HCT116 (cell line): Measurements from ENCODE around the gene NEUROG1. TPM values are rescaled to one million over a fixed set of nuclear protein-coding genes. Genes with fewer than 3 reads are reported as not detected.
A peak's percentile ranks its signal among the peaks of the same experiment; 100 is the strongest.

Experiments used
- CEBPB ChIP-seq: IDR thresholded peaks from 2 replicates; pipeline ENCODE4 v1.6.1; 2012; ENCODE audit warnings: low read depth
- POLR2A ChIP-seq: IDR thresholded peaks from 2 replicates; pipeline ENCODE4 v1.7.0; 2011; ENCODE audit warnings: borderline replicate concordance; ENCODE audit not compliant: insufficient read depth, insufficient read length; ENCODE audit errors: extremely low read depth
- SP1 ChIP-seq: IDR thresholded peaks from 2 replicates; pipeline ENCODE4 v1.6.1; 2012; ENCODE audit warnings: low read depth
- TCF7L2 ChIP-seq: IDR thresholded peaks from 2 replicates; pipeline ENCODE4 v1.7.0; 2011; ENCODE audit warnings: borderline replicate concordance, inconsistent platforms; ENCODE audit not compliant: insufficient read depth, insufficient read length; ENCODE audit errors: extremely low read depth
- YY1 ChIP-seq: IDR thresholded peaks from 2 replicates; pipeline ENCODE4 v1.6.1; 2011; ENCODE audit warnings: low read length, low read depth, moderate library complexity, mild to moderate bottlenecking; ENCODE audit not compliant: insufficient replicate concordance; ENCODE audit errors: extremely low read depth
- ZBTB33 ChIP-seq: IDR thresholded peaks from 2 replicates; pipeline ENCODE4 v1.6.1; 2011; ENCODE audit warnings: mild to moderate bottlenecking, low read length, moderate library complexity; ENCODE audit not compliant: insufficient replicate concordance; ENCODE audit errors: extremely low read depth
- ZFX ChIP-seq: fragments of 450-650 bp; IDR thresholded peaks from 2 replicates; pipeline ENCODE4 v1.6.1; 2017
- total RNA-seq: library from RNA; stranded (reverse); gene quantifications from one replicate; pipeline ENCODE4 v1.2.1, GENCODE V29; 2021; ENCODE audit not compliant: unreplicated experiment
- TF ChIP-seq, protein P1 (sequence below), 3 experiments: fragments of 200-600 bp in 1 of 3; sonication (generic) in 1 of 3; IDR thresholded peaks in 2 of 3; conservative IDR thresholded peaks in 1 of 3; 2 replicates each; pipeline ENCODE4 v1.5.1; 2012 to 2017; ENCODE audit warnings: low read depth in 2 of 3, low read length in 2 of 3, antibody characterized with exemption in 1 of 3, borderline replicate concordance in 1 of 3, control low read depth in 1 of 3, mild to moderate bottlenecking in 1 of 3, mixed read lengths in 1 of 3, mixed run types in 1 of 3, moderate library complexity in 1 of 3; ENCODE audit not compliant: insufficient read depth in 1 of 3
- TF ChIP-seq, protein P2 (sequence below): IDR thresholded peaks from 2 replicates; pipeline ENCODE4 v1.6.1; 2012

Gene NEUROG1
- total RNA-seq, 1 experiment from 2014 or later: not detected

GRCh38 chr5:135488727-135489465, 46.9 kb downstream of the NEUROG1 start (continued):
- TF ChIP-seq ZBTB33 (no peak), TCF7L2 (peak; percentile 79), SP1 (no peak), ZFX (no peak), CEBPB (no peak), POLR2A (no peak), YY1 (peak; percentile 21)
- TF ChIP-seq, protein P1, sequence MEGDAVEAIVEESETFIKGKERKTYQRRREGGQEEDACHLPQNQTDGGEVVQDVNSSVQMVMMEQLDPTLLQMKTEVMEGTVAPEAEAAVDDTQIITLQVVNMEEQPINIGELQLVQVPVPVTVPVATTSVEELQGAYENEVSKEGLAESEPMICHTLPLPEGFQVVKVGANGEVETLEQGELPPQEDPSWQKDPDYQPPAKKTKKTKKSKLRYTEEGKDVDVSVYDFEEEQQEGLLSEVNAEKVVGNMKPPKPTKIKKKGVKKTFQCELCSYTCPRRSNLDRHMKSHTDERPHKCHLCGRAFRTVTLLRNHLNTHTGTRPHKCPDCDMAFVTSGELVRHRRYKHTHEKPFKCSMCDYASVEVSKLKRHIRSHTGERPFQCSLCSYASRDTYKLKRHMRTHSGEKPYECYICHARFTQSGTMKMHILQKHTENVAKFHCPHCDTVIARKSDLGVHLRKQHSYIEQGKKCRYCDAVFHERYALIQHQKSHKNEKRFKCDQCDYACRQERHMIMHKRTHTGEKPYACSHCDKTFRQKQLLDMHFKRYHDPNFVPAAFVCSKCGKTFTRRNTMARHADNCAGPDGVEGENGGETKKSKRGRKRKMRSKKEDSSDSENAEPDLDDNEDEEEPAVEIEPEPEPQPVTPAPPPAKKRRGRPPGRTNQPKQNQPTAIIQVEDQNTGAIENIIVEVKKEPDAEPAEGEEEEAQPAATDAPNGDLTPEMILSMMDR (IDR thresholded peaks at IDR 0.05 in 2 of 3, conservative IDR thresholded peaks at IDR 0.05 in 1 of 3; ENCODE audit: borderline replicate concordance in 1 of 3, insufficient read depth in 1 of 3, low read depth in 2 of 3, low read length in 2 of 3): no peak
- TF ChIP-seq, protein P2, sequence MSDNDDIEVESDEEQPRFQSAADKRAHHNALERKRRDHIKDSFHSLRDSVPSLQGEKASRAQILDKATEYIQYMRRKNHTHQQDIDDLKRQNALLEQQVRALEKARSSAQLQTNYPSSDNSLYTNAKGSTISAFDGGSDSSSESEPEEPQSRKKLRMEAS: no peak
